Measurements from ENCODE around the gene SLC24A4.
A peak's percentile ranks its signal among the peaks of the same experiment; 100 is the strongest.

SLC24A4 gene

GRCh38 chr14:92452471-92452870 lies 129.5 kb downstream of the SLC24A4 start:
- DNase-seq (ENCODE audit: low spot score) = no peak
- in situ Hi-C loops (cut with MboI; ENCODE audit: low pct_unique_long_range_greater_than_20kb, low sequenced_read_pairs, unreplicated experiment) = no loop called here
- TF ChIP-seq, protein P1, sequence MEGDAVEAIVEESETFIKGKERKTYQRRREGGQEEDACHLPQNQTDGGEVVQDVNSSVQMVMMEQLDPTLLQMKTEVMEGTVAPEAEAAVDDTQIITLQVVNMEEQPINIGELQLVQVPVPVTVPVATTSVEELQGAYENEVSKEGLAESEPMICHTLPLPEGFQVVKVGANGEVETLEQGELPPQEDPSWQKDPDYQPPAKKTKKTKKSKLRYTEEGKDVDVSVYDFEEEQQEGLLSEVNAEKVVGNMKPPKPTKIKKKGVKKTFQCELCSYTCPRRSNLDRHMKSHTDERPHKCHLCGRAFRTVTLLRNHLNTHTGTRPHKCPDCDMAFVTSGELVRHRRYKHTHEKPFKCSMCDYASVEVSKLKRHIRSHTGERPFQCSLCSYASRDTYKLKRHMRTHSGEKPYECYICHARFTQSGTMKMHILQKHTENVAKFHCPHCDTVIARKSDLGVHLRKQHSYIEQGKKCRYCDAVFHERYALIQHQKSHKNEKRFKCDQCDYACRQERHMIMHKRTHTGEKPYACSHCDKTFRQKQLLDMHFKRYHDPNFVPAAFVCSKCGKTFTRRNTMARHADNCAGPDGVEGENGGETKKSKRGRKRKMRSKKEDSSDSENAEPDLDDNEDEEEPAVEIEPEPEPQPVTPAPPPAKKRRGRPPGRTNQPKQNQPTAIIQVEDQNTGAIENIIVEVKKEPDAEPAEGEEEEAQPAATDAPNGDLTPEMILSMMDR (IDR thresholded peaks at IDR 0.05; ENCODE audit: extremely low read depth, insufficient read depth, missing control alignments) = no peak

DNA sequence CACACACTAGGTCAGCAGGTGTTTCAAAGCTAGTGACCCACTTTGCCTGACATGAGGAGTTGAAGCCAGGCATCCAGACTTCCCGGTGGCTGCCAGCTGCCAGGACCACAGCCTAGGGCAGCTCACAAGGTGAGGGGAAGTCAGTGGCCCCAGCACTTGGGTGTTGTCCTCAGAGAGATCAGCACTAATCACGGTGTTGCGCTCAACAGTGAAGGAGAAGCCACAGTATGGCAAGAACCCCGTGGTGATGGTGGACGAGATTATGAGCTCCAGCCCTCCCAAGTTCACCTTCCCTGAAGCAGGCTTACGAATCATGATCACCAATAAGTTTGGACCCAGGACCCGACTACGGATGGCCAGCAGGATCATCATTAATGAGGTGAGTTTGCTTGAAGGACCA lies 130.7 kb downstream of the SLC24A4 start:
- DNase-seq (ENCODE audit: low spot score) = no peak
- in situ Hi-C loops (cut with MboI; ENCODE audit: low pct_unique_long_range_greater_than_20kb, low sequenced_read_pairs, unreplicated experiment) = no loop called here
- TF ChIP-seq, protein P1 (IDR thresholded peaks at IDR 0.05; ENCODE audit: extremely low read depth, insufficient read depth, missing control alignments) = no peak

GRCh38 chr14:92455231-92455630 lies 132.3 kb downstream of the SLC24A4 start:
- in situ Hi-C loops (cut with MboI; ENCODE audit: low pct_unique_long_range_greater_than_20kb, low sequenced_read_pairs, unreplicated experiment) = no loop called here
- no peak for DNase-seq (ENCODE audit: low spot score)
- TF ChIP-seq, protein P1 (IDR thresholded peaks at IDR 0.05; ENCODE audit: extremely low read depth, insufficient read depth, missing control alignments) = no peak

DNA sequence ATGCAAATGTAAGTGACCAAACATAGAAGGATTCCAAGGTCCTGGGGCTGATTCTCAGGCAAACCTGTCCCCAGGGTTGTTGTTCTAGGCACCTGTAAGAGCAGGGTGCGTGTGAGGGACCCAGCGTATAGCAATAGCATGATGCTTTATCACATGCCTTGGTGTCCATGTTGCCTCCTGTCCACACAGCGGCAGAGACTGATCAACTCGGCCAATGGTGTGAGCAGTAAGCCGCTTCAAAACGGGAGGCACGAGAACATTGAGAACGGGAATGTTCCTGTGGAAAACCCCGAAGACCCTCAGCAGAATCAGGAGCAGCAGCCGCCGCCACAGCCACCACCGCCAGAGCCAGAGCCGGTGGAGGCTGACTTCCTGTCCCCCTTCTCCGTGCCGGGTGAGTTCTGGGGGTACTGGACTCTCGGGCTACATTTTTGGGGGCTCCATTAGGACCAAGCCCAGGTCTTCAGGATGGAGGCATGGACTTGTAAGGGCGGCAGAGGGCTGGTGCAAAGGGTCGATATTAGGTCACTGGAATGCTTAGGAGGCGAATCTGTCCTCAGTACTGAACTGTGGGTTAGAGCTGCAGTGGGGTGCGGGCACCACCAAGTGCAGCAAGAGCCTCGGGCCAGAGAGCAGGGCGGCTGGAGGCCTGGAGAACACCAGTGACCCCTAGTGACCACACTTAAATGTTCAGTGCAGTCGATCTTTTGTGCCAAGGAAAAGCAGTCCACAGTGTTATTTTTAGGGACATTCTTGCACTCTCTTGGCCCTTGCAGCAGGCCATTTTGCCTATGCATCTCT lies 133.4 kb downstream of the SLC24A4 start:
- in situ Hi-C loops (cut with MboI; ENCODE audit: low pct_unique_long_range_greater_than_20kb, low sequenced_read_pairs, unreplicated experiment) = no loop called here
- TF ChIP-seq, protein P1 (IDR thresholded peaks at IDR 0.05; ENCODE audit: extremely low read depth, insufficient read depth, missing control alignments) = peak; percentile 72
- peak; percentile 60 for DNase-seq (ENCODE audit: low spot score)

DNA sequence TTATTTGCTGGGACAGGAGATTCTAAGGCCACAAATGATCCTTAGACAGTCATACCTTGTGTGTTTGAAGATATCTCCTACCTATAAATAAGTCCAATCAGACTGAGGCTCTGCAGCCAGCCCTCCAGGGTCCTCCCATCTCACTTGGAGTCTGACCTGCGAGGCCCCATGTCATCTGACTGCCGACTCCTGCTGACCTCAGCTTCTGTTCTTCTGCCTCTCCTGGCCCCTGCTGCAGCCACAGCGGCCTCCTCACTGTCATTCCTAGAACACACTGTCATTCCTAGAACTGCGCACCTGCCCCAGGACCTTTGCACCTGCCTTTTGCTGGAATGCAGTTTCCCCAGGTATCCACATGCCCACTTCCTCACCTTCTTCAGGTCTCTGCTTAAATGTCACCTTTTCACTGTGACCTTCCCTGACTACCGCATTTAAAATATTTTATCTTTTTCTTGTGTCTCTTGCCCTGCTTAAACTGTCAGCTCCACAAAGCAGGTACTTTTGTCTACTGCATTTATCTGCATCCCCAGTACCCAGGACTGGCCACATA lies 134.1 kb downstream of the SLC24A4 start:
- in situ Hi-C loops (cut with MboI; ENCODE audit: low pct_unique_long_range_greater_than_20kb, low sequenced_read_pairs, unreplicated experiment) = no loop called here
- DNase-seq (ENCODE audit: low spot score) = no peak
- TF ChIP-seq, protein P1 (IDR thresholded peaks at IDR 0.05; ENCODE audit: extremely low read depth, insufficient read depth, missing control alignments) = no peak

- in situ Hi-C loops (cut with MboI; ENCODE audit: low pct_unique_long_range_greater_than_20kb, low sequenced_read_pairs, unreplicated experiment) = no loop called here
- TF ChIP-seq, protein P1 (IDR thresholded peaks at IDR 0.05; ENCODE audit: extremely low read depth, insufficient read depth, missing control alignments) = no peak
- DNase-seq (ENCODE audit: low spot score) = no peak
Measured at GRCh38 chr14:92458136-92459029, 135.4 kb downstream of the SLC24A4 start.
